Measurements from ENCODE around the gene CSRP2.

DNA sequence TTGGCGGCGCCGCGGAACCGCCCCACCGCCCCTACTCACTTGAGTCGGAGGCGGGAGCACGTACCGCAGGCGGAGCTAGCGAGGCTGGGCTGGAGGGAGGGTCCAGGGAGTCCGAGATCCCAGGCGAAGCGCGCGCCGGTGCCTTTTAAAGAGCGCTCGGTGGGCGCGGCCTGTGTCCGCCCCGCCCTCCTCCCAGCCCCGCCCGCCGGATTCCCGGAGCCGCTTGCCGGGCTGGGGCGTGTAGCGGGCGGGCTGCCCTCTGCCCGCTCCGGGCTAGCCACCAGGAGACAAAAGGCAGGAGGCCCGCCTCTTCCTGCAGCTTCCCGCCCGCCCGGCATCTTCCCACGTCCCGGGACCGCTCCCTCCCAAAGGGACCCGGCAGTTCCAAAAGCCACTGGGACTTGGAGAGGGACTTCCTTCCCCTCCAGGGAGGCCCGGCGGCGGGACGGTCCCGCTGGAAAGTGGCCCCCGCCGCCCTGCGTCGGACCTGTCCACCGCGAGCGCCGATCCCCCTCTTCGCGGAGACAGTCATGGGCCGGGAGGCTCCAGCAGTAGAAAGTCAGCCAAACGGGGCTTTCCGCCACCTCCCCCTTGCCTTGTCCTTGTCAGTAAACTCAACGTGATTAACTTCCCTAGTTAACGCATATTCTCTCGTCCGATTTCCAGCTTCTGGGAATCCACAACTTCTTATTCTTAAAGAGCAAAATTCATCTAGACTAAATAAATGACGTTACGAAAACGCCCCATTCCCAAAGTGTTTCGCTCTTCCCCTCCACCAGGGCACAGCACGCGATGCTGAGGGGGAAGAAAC is at the start of gene CSRP2:
- no peak for TF ChIP-seq EZH2 (IDR thresholded peaks at IDR 0.05; ENCODE audit: low read length, missing control alignments)
- TF ChIP-seq, protein P1, sequence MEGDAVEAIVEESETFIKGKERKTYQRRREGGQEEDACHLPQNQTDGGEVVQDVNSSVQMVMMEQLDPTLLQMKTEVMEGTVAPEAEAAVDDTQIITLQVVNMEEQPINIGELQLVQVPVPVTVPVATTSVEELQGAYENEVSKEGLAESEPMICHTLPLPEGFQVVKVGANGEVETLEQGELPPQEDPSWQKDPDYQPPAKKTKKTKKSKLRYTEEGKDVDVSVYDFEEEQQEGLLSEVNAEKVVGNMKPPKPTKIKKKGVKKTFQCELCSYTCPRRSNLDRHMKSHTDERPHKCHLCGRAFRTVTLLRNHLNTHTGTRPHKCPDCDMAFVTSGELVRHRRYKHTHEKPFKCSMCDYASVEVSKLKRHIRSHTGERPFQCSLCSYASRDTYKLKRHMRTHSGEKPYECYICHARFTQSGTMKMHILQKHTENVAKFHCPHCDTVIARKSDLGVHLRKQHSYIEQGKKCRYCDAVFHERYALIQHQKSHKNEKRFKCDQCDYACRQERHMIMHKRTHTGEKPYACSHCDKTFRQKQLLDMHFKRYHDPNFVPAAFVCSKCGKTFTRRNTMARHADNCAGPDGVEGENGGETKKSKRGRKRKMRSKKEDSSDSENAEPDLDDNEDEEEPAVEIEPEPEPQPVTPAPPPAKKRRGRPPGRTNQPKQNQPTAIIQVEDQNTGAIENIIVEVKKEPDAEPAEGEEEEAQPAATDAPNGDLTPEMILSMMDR (conservative IDR thresholded peaks at IDR 0.05 in 1 of 2, IDR thresholded peaks at IDR 0.05 in 1 of 2; ENCODE audit: low read depth in 1 of 2, low read length in 2 of 2), result peak; percentile 24 to 41

Measured in fibroblast of lung (primary cell).